ENCODE results near the gene TSHZ2. TPM values are rescaled to one million over a fixed set of nuclear protein-coding genes. Genes with fewer than 3 reads are reported as not detected.

The TSHZ2 gene
- total RNA-seq, 1 experiment from 2014 or later = 2.3 TPM

GRCh38 chr20:53328961-53329360 is 356.8 kb downstream of the TSHZ2 start:
- BruUV-seq (replicated peaks) = no TSS peak
- intact Hi-C loops (cut with micrococcal nuclease) = no loop called here
- no peak for DNase-seq (ENCODE audit: unreplicated experiment)
- TF ChIP-seq CTCF (IDR thresholded peaks at IDR 0.05; ENCODE audit: unreplicated experiment) = no peak
- H3K4me3 Mint-ChIP-seq (ENCODE audit: unreplicated experiment) = no peak overlapping the region
- peaks cover 10% of the 10 kb centered on the region for H3K36me3 Mint-ChIP-seq (ENCODE audit: insufficient read depth, unreplicated experiment)
- ChIA-PET CTCF (interaction anchor here (0.5 kb wide), 2 partner anchors 85 to 111 kb away, joined by 3 to 5 read pairs; no protein-coding TSS in a partner anchor), POLR2A (no interaction called here)
- H3K27ac Mint-ChIP-seq (ENCODE audit: low read depth, unreplicated experiment) = no peak overlapping the region
- peaks cover 3% of the 10 kb centered on the region for H3K9me3 Mint-ChIP-seq (ENCODE audit: unreplicated experiment)
- no peaks in the 10 kb centered on the region for H3K27me3 Mint-ChIP-seq (ENCODE audit: insufficient read depth, unreplicated experiment)
- peaks cover 9% of the 10 kb centered on the region for H3K4me1 Mint-ChIP-seq (ENCODE audit: insufficient read depth, unreplicated experiment)

- ChIA-PET CTCF (interaction anchor here (0.5 to 0.7 kb wide), 2 partner anchors 110 to 951 kb away, joined by 3 read pairs; no protein-coding TSS in a partner anchor), POLR2A (no interaction called here)
- Mint-ChIP-seq H3K9me3 (ENCODE audit: unreplicated experiment) (peaks cover 9% of the 10 kb centered on the region), H3K27ac (ENCODE audit: low read depth, unreplicated experiment) (no peak overlapping the region), H3K27me3 (ENCODE audit: insufficient read depth, unreplicated experiment) (no peaks in the 10 kb centered on the region), H3K4me3 (ENCODE audit: unreplicated experiment) (no peak overlapping the region), H3K36me3 (ENCODE audit: insufficient read depth, unreplicated experiment) (peaks cover 10% of the 10 kb centered on the region), H3K4me1 (ENCODE audit: insufficient read depth, unreplicated experiment) (peaks cover 9% of the 10 kb centered on the region)
- no peak for DNase-seq (ENCODE audit: unreplicated experiment)
- intact Hi-C loops (cut with micrococcal nuclease) = no loop called here
- no peak for TF ChIP-seq CTCF (IDR thresholded peaks at IDR 0.05; ENCODE audit: unreplicated experiment)
- BruUV-seq (replicated peaks) = no TSS peak
Measured at GRCh38 chr20:53329781-53330180, 357.6 kb downstream of the TSHZ2 start.

GRCh38 chr20:53330601-53331140 is 358.5 kb downstream of the TSHZ2 start:
- POLR2A ChIA-PET = no interaction called here
- CTCF ChIA-PET = interaction anchor here (0.6 to 0.7 kb wide), 2 partner anchors 204 to 952 kb away, joined by 3 read pairs; no protein-coding TSS in a partner anchor
- Mint-ChIP-seq H3K27ac (ENCODE audit: low read depth, unreplicated experiment) (no peak overlapping the region), H3K4me3 (ENCODE audit: unreplicated experiment) (no peak overlapping the region), H3K9me3 (ENCODE audit: unreplicated experiment) (peaks cover 9% of the 10 kb centered on the region), H3K4me1 (ENCODE audit: insufficient read depth, unreplicated experiment) (peaks cover 9% of the 10 kb centered on the region), H3K36me3 (ENCODE audit: insufficient read depth, unreplicated experiment) (peaks cover 5% of the 10 kb centered on the region), H3K27me3 (ENCODE audit: insufficient read depth, unreplicated experiment) (no peaks in the 10 kb centered on the region)
- no peak for DNase-seq (ENCODE audit: unreplicated experiment)
- BruUV-seq (replicated peaks) = no TSS peak
- no peak for TF ChIP-seq CTCF (IDR thresholded peaks at IDR 0.05; ENCODE audit: unreplicated experiment)
- intact Hi-C loops (cut with micrococcal nuclease) = no loop called here

GRCh38 chr20:53331151-53331973 is 359.2 kb downstream of the TSHZ2 start:
- H3K27me3 Mint-ChIP-seq (ENCODE audit: insufficient read depth, unreplicated experiment) = no peaks in the 10 kb centered on the region
- no peak for TF ChIP-seq CTCF (IDR thresholded peaks at IDR 0.05; ENCODE audit: unreplicated experiment)
- DNase-seq (ENCODE audit: unreplicated experiment) = peak; percentile 34
- peaks cover 4% of the 10 kb centered on the region for H3K36me3 Mint-ChIP-seq (ENCODE audit: insufficient read depth, unreplicated experiment)
- no peak overlapping the region for H3K27ac Mint-ChIP-seq (ENCODE audit: low read depth, unreplicated experiment)
- ChIA-PET POLR2A (no interaction called here), CTCF (interaction anchor here (0.5 to 1.1 kb wide), 5 partner anchors 7 to 614 kb away, joined by 3 to 4 read pairs (median 3); no protein-coding TSS in a partner anchor)
- intact Hi-C loops (cut with micrococcal nuclease) = no loop called here
- H3K4me1 Mint-ChIP-seq (ENCODE audit: insufficient read depth, unreplicated experiment) = peaks cover 9% of the 10 kb centered on the region
- H3K9me3 Mint-ChIP-seq (ENCODE audit: unreplicated experiment) = peaks cover 9% of the 10 kb centered on the region
- no peak overlapping the region for H3K4me3 Mint-ChIP-seq (ENCODE audit: unreplicated experiment)
- BruUV-seq (replicated peaks) = no TSS peak
